ENCODE data around the gene KLHL29. TPM values are rescaled to one million over a fixed set of nuclear protein-coding genes. Genes with fewer than 3 reads are reported as not detected.

KLHL29 gene
- total and polyA plus RNA-seq, 2 donors (not counting 3 experiments of a cell fraction or from before 2014, with no cell fraction given): 4.6 to 12.7 TPM

DNA sequence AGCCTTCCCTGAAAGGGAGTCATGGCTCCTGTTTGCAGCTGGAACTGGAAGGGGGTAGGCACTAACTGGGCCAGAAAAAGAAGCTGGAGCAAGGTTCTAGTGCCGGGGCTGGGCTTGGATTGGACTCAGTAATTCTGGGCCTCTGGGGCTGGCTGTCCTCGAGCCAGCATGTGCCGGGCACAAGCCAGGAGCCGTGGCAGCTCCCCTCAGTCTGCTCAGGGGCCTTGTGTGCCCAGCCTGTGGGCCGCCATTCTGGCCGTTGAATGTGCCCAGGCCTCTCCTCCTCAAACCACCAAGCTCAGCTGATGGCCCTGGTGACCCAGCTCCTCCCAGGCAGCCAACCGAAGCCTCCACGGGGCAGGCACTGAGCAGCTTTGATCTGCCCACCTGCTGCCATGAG is 119.6 kb downstream of the KLHL29 start:
- POLR2A ChIA-PET: no interaction called here
- H3K36me3 ChIP-seq (ENCODE audit: control insufficient read depth in 2 of 2, extremely low read depth in 1 of 2, insufficient read depth in 2 of 2, low read length in 2 of 2): no peaks in the 10 kb centered on the region
- no peaks in the 10 kb centered on the region for H4K20me1 ChIP-seq (replicated peaks; ENCODE audit: control insufficient read depth, extremely low read depth, insufficient read depth, low read length)
- no peak for FAIRE-seq
- dilution Hi-C loops (cut with MboI; ENCODE audit: extremely low pct_ligation_motif_present, low sequenced_read_pairs): no loop called here
- DNase-seq (ENCODE audit: low read depth, low spot score): no peak
- no peaks in the 10 kb centered on the region for H3K9me3 ChIP-seq (replicated peaks; ENCODE audit: control insufficient read depth, insufficient read depth, low read length)
- H3K27ac ChIP-seq (ENCODE audit: insufficient read depth, low read depth, low read length): no peak overlapping the region
- CTCF ChIA-PET: interaction anchor here (2.8 kb wide), 1 partner anchor 11 kb away, joined by 8 read pairs; no protein-coding TSS in a partner anchor
- no peaks in the 10 kb centered on the region for H3K9me1 ChIP-seq (replicated peaks; ENCODE audit: control insufficient read depth, extremely low read depth, insufficient read depth, low read length)
- BruUV-seq (replicated peaks): no TSS peak
- H3K9ac ChIP-seq (replicated peaks; ENCODE audit: extremely low read depth, insufficient read depth, low read length): no peak overlapping the region
- no peaks in the 10 kb centered on the region for H3K79me2 ChIP-seq (ENCODE audit: control insufficient read depth, insufficient read depth, low read length)
- intact Hi-C loops (cut with micrococcal nuclease): no loop called here
- TF ChIP-seq FOS (IDR thresholded peaks at IDR 0.05; ENCODE audit: borderline replicate concordance, insufficient read depth, low read length) (no peak), CTCF (IDR thresholded peaks at IDR 0.05; ENCODE audit: extremely low read depth in 1 of 2, insufficient read depth in 1 of 2, low read depth in 1 of 2, low read length in 2 of 2) (no peak), POLR2AphosphoS5 (IDR thresholded peaks at IDR 0.05; ENCODE audit: insufficient read depth, low read depth, low read length) (no peak), MYC (IDR thresholded peaks at IDR 0.05; ENCODE audit: low read depth, low read length) (no peak), GATA2 (IDR thresholded peaks at IDR 0.05; ENCODE audit: insufficient read depth, insufficient read length, low read depth, low read length) (no peak), MAX (IDR thresholded peaks at IDR 0.05; ENCODE audit: insufficient read depth, insufficient read length) (no peak), POLR2A (IDR thresholded peaks at IDR 0.05; ENCODE audit: low read depth, low read length) (no peak), EZH2 (IDR thresholded peaks at IDR 0.05; ENCODE audit: borderline replicate concordance, low read depth, low read length, severe bottlenecking) (no peak), JUN (IDR thresholded peaks at IDR 0.05; ENCODE audit: borderline replicate concordance, insufficient read depth, insufficient read length, low read depth) (no peak)
- H3K27me3 ChIP-seq (ENCODE audit: control insufficient read depth in 2 of 2, insufficient read depth in 2 of 2, low read length in 2 of 2): no peaks in the 10 kb centered on the region
- H3K4me3 ChIP-seq (replicated peaks in 1 of 3; ENCODE audit: insufficient read depth in 1 of 3, low read depth in 1 of 3, low read length in 3 of 3): no peak overlapping the region
- no peak overlapping the region for H2AFZ ChIP-seq (ENCODE audit: low read depth, low read length)
- H3K4me2 ChIP-seq (ENCODE audit: insufficient read depth, low read length): no peak overlapping the region
- no peaks in the 10 kb centered on the region for H3K4me1 ChIP-seq (ENCODE audit: control insufficient read depth, extremely low read depth, insufficient read depth, low read length)

Data from endothelial cell of umbilical vein (primary cell).